SU-DHL-6 (cell line): ENCODE measurements around the gene ATP10D.

Experiments
- CTCF ChIP-seq: fragments of 200-600 bp; sonication (generic); IDR thresholded peaks from one replicate; pipeline ENCODE4 v1.5.1; 2017; ENCODE audit warnings: antibody characterized with exemption, mild to moderate bottlenecking, low read length, moderate library complexity; ENCODE audit not compliant: insufficient read depth, poor library complexity, severe bottlenecking
- EZH2phosphoT487 ChIP-seq: fragments of 200-600 bp; sonication (generic), shearing (Covaris generic); conservative IDR thresholded peaks from 2 replicates; pipeline ENCODE4 v1.6.1; 2018; ENCODE audit warnings: mild to moderate bottlenecking, antibody characterized with exemption, low read length, moderate library complexity, mixed read lengths

GRCh38 chr4:47570816-47571215 is 85.7 kb downstream of the ATP10D start:
- TF ChIP-seq CTCF (no peak), EZH2phosphoT487 (no peak)
